ENCODE measurements around the gene CDC42EP5. TPM values are rescaled to one million over a fixed set of nuclear protein-coding genes. Genes with fewer than 3 reads are reported as not detected.
"Not testable (repeated sequence)": the region's sequence is repeated elsewhere in the genome, so short reads cannot be mapped to it uniquely, and the experiment has no call there.

CDC42EP5 gene
- total and polyA plus RNA-seq, 7 donors: 1.1 to 7.4 (median 5.0) TPM

GRCh38 chr19:54470991-54471782, 1.9 kb downstream of the CDC42EP5 start:
- Histone ChIP-seq H3K9me3 (no peaks in the 10 kb centered on the region), H3K36me3 (ENCODE audit: insufficient read depth in 1 of 2, low read depth in 1 of 2) (no peaks in the 10 kb centered on the region), H3K27me3 (ENCODE audit: insufficient read depth in 3 of 3, low read length in 2 of 3) (peaks cover 0 to 36% (median 8%) of the 10 kb centered on the region in 3 donors), H3K4me1 (peaks cover 5% of the 10 kb centered on the region), H3K4me3 (peak overlapping the region; percentile 58), H3K27ac (peak overlapping the region; percentile 74)
- ATAC-seq (peak in 2 of 4 donors; percentile 27 to 40), DNase-seq (peak; percentile 24 to 59)
- TF ChIP-seq CTCF (IDR thresholded peaks at IDR 0.05): no peak
- WGBS, 3 donors: 1 to 2% (median 2%) methylated on average over 53 to 60 of the region's 60 CpGs
- intact Hi-C loops (cut with DNase I): no loop called here

GRCh38 chr19:54470276-54470887, 2.7 kb downstream of the CDC42EP5 start:
- ATAC-seq (no peak), DNase-seq (no peak)
- Histone ChIP-seq H3K36me3 (ENCODE audit: insufficient read depth in 1 of 2, low read depth in 1 of 2) (no peaks in the 10 kb centered on the region), H3K4me1 (peaks cover 5% of the 10 kb centered on the region), H3K4me3 (peak overlapping the region; percentile 58), H3K27ac (peak overlapping the region; percentile 74), H3K27me3 (ENCODE audit: insufficient read depth in 3 of 3, low read length in 2 of 3) (peaks cover 0 to 36% (median 8%) of the 10 kb centered on the region in 3 donors), H3K9me3 (no peaks in the 10 kb centered on the region)
- intact Hi-C loops (cut with DNase I): no loop called here
- WGBS, 3 donors: 67 to 70% (median 69%) methylated on average over 10 of the region's 10 CpGs
- no peak for TF ChIP-seq CTCF (IDR thresholded peaks at IDR 0.05)

DNA sequence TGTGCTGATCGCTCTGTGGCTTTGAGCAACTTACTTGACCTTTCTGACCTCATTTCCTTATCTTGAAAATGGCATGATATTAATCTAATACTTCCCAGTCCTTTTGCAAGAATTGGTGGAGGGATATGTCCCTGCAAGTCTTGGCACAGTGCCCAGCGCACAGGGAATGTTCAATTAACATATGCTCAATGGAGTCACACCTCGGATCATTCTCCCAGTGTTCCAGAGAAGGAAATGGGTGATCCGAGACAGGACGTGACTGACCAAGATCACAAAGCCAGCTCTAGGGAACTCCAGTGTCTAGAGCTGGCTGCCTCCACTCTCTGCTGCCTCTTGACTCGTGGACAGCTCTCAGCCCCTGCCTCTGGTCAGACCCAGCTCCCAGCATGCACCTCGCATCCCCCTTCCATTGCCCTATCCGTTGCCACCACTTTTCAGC, 3.6 kb downstream of the CDC42EP5 start:
- Histone ChIP-seq H3K9me3 (no peaks in the 10 kb centered on the region), H3K4me1 (peaks cover 5% of the 10 kb centered on the region), H3K27ac (peak overlapping the region; percentile 50), H3K27me3 (ENCODE audit: insufficient read depth in 3 of 3, low read length in 2 of 3) (peaks cover 0 to 34% (median 8%) of the 10 kb centered on the region in 3 donors), H3K4me3 (no peak overlapping the region), H3K36me3 (ENCODE audit: insufficient read depth in 1 of 2, low read depth in 1 of 2) (no peaks in the 10 kb centered on the region)
- no peak for ATAC-seq
- peak; percentile 65 to 79 for DNase-seq
- no peak for TF ChIP-seq CTCF (IDR thresholded peaks at IDR 0.05)
- intact Hi-C loops (cut with DNase I): loop anchor here in 1 of 2 donors (10.0 kb wide), 1 partner anchor 485 kb away; no protein-coding TSS in a partner anchor
- WGBS, 3 donors: 42 to 45% (median 42%) methylated on average over 8 of the region's 8 CpGs

- Histone ChIP-seq H3K27me3 (ENCODE audit: insufficient read depth in 3 of 3, low read length in 2 of 3) (peaks cover 0 to 23% (median 0%) of the 10 kb centered on the region in 3 donors), H3K36me3 (ENCODE audit: insufficient read depth in 1 of 2, low read depth in 1 of 2) (peaks cover 0 to 12% of the 10 kb centered on the region in 2 donors), H3K4me1 (peaks cover 12% of the 10 kb centered on the region)
- H3K9me3 ChIP-seq, H3K27ac ChIP-seq, H3K4me3 ChIP-seq, ATAC-seq: not testable (repeated sequence)
- WGBS, 3 donors: 87 to 89% (median 88%) methylated on average over 14 of the region's 14 CpGs
- intact Hi-C loops (cut with DNase I): loop anchor here in 1 of 2 donors (10.0 kb wide), 1 partner anchor 481 kb away; no protein-coding TSS in a partner anchor
- peak in 1 of 2 donors; percentile 38 for DNase-seq
These were observed 7.0 kb downstream of the CDC42EP5 start for GRCh38 chr19:54466110-54466480.
